T follicular helper cell (primary cell): ENCODE results near the gene ALDOC.
A peak's percentile ranks its signal among the peaks of the same experiment; 100 is the strongest.
"Not testable (repeated sequence)": the region's sequence is repeated elsewhere in the genome, so short reads cannot be mapped to it uniquely, and the experiment has no call there.

Experiments used
- DNase-seq: peaks from one replicate; pipeline ENCODE4 v3.0.0-alpha.2; 2020; ENCODE audit warnings: low read depth

Gene ALDOC

DNA sequence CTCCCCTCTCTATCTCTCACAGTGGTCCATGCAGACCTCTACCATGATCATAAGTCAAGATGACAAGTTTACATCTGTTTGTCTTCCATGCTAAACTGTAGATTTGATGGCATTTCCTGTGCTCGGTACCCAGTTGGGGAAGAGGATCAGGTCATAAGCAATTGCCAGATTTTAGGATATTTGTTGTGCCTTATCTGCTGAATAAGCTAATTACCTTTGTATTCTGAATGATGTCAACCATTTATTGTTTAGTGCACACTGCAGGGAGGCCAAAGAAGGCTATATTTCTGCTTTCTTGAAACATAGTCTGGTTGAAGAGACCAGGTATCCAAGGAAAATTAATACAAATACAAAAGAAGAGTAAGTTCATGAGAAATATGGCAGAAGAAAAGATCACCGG, 5.8 kb upstream of the ALDOC start:
- DNase-seq: no peak

DNA sequence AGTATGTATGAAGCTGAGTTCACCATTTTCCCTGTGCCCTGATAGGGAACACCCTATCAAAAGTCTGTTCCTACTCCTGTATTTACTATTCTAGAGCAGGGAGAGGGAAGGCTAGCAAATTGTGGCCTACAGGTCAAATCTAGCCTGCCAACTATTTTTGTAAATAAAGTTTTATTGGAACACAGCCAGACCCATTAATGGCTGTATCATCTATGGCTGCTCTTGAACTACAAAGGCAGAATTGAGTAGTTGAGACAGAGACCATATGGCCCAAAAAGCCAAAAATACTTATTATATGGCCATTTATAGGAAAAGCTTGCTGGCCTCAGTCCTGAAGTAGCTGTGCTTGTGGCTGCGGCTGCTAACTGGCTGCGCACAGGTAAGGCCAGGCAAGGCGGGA, 4.3 kb upstream of the ALDOC start:
- DNase-seq: no peak

DNA sequence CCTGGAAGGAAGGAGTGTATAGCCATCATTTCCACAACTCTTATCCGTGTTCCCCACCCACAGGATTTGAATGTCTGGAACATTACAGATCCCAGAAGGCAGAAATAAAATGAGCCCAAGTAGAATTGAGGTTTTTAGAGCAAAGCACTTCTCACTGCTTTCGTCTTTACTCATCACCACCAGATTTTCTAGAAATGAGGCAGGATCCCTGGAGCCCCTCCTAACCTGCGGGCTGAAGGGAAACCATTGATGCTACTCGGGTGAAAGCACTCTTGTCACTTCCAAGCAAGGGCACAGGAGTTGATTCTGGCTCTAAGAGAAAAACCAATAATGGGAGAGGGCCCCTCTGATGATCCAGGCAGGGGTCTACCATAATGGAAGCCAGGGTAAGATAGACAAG, 2.8 kb upstream of the ALDOC start:
- DNase-seq: no peak

DNA sequence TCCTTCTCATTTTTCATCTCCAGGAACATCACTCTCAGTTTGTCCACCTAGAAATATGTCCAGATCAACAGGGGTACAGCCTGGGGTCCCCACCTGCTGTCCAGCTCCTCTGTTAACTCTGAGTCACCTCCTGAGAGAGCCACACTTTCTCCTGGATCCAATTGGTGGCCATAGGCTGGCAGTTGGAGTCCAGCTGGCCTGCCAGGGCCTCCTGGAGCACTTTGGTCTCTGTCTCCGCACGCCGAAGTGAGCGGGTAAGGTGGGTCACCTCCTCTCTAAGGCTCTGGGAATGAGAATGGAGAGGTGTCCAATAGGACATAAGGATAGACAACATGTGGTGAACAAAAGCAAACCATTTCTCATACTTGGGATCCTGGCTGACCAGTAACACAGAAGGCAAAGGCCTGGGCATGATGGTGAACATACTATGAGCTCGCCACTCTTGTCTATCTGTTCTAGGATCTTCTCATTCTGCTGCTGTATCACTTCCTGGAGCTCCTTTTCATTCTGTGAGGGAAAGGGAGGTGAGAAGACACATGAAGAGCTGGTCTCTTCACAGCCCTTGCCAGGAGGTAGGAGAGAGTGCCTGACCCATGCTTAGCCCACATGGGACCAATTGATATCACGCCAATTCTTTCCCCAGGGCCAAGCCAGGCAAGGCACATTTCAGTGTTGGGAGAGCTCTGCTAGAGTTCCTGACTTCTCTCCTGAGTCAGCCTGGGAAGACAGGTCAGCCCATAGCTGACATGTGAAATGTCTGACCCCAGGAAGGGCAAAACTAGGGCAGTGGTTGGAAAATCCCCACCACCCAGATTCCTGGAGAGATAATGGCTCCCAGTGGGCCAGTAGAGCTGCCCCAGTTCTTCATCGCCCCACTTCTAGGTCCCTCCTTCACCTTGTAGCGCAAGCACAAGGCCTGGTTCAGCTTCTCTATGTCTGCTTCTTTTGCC, 1.8 kb upstream of the ALDOC start:
- no peak for DNase-seq

DNA sequence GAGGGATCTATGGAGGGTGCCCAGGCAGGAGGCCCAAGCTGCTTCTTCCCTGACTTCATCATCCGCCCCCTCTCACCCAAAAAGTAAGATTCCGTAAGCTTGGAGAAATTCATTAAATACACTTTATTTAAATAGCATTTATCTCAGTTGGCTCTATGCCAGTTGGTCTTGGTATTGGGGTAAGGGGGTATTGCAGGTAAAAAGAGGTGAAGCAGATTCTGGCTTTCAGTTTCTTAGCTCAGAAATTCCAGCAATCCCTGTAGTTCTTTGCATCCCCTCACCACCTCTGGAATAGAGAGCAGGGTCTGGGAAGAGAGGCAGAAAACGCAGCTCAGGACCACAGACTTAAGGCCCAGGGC, 750 bp upstream of the ALDOC start:
- DNase-seq: no peak

DNA sequence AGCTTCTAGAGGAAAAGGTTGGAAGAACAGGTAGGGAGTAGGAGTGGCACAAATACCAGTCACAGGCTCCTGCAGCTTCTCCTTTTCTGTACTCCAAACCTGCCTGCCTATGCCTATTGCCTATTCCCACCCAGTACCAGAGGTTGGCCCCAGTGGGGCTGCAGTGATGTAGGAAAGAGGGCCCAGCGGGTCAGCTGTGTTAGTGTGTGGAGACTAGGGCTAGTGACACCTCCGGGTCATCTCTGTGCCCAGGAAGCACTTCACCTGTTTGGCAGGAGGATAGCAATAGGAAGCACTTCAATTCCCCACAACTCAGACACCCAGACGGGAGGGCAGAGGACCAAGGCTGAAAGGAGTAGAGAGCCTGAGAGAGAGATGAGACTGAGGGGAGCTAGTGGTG, 679 bp downstream of the ALDOC start:
- DNase-seq: not testable (repeated sequence)

DNA sequence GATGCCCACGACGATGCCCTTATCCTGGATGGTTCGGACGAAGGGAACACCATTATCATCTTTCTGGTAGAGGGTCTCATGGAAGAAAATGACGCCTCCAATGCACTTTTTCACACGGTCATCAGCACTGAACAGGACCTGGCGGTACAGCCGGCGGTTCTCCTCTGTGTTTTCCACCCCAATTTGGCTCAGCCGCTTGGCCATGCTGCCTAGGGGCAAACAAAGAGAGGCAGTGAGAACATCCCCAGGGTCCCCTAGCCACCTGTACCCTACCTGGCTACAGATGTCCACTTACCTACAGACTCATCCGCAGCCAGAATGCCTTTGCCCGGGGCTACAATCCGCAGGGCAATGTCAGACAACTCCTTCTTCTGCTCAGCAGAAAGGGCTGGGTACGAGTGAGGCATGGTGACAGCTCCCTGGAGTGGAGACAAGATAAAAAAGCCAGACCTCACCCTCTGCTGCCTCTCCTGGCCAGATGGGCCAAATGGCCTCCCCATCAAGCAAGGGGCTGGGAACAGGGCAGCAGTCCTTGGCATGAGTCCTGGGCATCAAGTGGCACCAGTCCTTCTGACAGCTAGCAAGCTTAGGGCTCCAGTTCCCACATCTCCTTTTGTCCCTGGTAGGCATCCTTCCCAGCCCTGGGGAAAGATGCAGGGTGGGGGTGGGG, 1.4 kb downstream of the ALDOC start:
- DNase-seq: no peak

DNA sequence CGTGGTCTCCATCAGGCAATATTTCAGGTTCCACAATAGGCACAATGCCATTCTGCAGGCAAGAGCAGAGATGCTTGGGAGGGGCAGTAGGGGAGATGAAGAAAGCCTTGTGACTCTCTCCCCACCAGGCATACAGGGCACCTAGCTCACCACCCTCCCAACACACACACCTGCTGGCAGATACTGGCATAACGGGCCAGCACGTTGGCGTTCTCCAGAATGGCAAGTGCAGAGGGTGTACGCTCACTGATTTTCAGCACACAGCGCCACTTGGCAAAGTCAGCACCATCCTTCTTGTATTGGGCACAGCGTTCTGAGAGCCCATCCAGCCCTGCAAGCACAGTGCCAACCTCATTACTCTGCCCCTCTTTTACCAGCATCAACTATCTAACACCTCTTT, 2.2 kb downstream of the ALDOC start:
- no peak for DNase-seq

DNA sequence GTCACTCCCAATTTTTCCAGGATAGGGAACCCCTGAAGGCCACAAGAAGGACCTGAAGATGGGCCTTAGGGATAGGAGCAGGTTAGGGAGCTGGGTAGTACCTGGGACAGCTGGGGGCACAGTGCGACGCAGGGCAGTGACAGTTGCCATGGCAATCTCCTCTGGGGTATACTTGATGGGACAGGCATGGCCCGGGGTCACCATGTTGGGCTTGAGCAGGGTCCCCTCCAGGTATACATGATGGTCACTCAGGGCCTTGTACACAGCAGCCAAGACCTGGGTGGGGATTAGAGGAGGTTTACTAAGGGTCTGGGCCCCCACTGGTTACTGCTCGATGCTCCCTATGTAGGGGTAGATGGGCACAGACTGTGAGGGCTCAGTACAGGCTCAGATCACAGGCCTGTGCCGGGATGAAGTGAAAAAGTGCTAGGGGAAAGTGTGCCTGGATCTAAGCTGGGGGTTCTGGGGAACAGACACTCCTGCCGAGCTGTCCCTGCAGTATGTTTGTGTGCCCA, 2.7 kb downstream of the ALDOC start:
- DNase-seq: no peak

DNA sequence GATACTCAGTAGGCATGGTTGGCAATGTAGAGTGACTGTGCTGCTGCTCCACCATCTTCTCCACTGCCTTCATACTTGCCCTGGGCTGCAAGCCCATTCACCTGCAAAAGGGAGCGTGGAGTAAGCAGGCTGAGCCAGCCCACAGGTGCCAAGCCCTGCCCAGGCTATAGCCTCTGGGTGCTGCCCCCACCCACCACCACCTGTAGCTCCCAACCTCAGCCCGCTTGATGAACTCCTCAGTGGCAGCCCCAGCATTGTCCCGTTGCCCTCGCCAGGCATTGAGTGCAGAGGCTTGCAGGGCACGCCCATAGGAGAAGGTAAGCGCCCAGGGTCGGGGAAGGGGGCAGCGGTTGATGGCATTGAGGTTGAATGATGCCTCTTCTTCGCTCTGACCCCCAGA, 3.2 kb downstream of the ALDOC start:
- DNase-seq: no peak

DNA sequence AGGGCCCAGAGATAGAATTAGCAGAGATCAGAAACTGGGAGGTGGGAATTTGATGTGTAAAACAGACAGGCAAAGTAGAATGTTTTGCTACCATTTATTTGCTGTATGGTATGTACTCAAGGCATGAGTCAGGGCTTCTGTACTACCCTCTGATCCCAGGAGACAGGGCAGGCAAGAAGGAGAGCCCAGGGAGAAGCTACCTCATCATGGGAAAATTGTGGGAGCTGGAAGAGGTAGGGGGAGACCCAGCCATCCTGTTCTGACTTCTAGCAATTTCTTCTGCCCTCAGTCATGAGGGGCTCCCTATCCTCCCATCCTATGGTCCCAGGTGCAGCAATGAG, 3.7 kb downstream of the ALDOC start:
- no peak for DNase-seq

DNA sequence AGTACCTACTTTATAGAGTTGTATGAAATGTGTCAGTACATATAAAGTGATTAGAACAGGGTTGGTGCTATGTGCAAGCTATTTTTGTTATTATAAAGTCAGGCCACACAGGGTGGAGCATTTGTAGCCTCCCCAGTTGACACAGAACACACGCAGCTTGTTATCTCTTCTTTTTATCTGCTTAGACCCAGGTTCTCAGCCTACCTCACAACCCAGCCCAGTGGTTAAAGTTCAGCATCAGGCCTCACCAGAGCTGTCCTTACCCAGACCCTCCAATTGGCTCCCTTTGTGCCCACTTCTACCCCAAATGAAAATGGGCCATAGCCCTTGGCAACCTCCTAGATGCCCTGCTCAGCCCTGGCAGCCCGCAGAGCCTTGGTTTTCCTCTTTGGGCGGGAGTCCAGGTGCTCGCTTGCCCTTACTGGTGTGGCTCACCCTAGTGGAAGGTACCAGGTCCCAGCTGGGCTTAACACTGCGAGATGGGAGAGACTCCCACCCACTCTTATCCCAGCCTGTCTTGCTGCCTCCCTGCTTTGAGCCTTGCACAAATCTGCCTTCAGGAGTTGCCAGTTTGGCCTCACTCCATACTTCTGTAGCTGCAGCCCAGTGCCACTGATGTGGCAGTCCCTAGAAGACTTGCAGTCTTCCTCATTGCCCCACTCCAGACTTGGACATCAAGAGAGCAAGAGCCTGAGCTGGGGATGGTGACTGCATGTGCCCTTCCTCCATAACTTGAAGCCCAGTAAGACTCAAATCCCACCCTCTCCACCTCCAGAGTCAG, 4.2 kb downstream of the ALDOC start:
- no peak for DNase-seq

DNA sequence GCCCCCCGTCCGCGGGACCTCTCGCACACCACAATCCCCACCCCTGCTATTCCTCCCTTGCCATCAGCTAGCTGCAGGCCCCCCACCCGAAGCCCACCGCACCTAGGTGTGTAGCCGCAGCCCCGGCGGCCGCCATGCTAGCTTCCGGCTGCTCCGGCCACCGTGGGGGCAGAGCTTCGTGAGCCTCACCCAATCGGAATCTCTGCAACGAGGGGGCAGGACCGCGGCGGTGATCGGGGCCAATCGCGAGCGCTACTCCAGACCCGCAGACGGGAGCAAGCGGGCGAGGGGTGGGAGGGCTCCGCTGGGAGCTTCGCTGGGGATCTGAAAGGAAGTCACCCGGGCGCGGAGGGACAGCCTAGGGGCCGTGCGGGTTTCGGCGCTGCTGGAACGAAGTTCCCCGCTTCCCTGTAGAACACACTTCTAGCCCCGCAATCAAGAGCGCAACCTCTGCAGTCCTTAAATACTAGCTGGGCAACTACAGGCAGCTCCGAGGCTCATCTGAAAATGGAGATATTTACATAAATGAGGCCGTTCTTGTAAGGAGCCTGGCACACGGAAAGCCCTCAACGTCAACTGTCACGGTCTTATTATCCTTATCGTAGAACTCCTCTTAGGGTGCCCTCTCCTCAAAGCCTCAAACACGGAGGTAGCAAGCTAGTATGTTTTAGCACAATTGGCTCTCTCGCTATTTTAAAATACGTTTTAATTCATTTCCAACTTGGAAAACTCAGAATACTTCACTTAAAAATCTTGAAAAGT, 5.2 kb downstream of the ALDOC start, which contains the start of gene PIGS:
Gene PIGS (minus strand): TSS at position 164 of the 762 bp plus-strand sequence. CDS start 28 bp downstream, at position 136.
- peak; percentile 86 for DNase-seq

DNA sequence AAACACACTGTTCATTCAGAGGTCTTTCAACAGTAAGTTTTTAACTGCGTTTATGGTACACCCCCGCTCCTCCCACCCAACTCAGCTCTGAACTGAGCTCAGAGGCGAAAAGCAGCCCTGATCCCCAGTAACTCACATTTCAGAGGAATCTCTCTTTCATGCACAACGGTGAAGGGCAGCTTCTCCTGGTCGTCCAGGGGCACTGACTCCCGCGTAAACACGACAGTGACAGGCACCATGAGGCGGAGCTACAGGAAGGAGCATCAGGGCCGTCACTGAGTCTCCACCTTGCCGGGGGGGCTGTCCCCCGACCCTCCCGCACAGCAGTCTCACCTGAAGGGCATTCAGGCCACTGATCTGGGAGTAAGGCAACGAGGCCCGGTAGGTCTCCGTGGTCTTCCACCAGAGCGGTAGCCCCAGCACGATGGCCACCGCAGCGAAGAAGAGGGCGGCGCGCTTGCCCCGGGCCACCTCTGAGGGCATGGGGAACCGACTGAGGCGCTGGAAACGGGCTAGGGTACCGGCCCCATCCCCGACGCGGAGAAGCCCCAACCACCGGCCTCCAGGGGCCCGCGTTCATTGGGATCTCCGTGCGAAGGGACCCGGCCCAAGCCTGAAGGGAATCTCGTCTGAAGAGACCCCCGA, 5.9 kb downstream of the ALDOC start:
- peak; percentile 43 for DNase-seq

DNA sequence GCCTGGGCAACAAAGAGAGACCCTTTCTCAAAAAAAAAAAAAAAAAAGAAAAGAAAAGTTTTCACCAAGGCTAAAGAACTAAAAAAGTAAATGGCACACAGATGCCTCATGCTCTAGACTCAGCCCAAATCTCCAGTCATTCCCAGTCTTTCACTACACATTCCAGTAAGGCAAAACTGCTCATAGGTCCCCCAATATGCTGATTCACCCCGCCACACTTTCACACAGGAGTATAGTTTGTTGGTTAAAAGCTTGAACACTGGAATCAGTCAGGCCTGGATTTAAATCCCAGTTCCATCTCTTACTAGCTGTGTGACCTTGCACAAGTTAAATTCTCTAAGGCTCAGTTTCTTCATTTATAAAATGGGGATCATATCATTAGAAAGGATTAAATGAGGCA, 7.2 kb downstream of the ALDOC start:
- DNase-seq: no peak

DNA sequence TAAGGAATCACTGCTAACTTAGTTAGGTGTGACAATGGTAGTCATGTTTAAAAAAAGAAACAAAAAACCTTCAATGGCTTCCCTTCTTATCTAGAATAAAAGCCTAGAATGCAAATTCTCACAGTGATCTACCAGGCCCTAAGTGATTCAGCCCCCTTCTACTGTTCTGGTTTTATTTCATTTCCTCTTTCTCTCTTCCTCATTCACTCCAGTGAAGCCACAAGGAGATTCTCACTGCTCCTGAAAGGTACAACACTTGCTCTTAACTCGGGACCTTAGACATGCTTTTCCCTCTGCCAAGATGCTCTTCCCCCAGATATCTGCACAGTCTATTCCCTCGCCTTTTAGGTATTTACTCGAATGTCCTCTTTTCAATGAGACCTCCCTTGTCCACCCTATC, 9.1 kb downstream of the ALDOC start:
- no peak for DNase-seq

DNA sequence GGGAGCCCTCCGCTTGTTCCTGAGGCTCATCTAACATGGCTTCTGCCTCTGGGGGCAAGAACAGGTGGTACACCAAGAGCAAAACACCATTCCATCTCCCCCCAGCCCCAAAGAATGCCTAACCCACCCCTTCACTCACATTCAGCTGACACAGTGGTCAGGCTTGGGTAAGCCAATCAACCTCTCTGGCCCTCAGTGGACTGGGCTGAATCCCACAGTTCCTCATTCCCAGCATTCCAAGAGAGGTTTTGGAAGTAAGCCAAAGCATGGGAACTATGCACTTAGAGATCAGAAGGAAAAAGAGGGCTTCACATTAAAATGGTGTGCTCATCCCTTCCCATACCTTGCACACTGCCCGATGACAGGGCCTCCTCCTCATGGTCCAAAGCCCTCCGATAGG, 13.2 kb downstream of the ALDOC start:
- DNase-seq: no peak

DNA sequence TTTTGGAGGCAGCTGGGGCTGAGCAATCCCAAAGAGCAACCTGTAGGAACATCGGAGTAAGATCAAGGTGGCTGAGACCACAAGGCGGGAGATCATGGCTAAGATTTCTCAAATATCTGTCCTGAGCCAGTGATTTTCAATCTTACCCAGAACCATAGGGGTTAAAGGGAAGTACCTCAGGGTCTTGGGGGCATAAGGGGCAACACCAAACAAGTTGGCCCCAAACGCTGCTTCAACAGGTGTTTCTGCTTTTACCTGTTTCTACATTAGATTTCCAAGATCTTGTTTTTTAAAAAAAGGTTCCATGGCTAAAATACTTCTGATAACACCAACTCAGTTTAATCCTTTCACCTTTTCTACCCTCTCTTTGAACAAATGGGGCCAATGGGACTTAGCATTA, 21.7 kb downstream of the ALDOC start:
- no peak for DNase-seq

DNA sequence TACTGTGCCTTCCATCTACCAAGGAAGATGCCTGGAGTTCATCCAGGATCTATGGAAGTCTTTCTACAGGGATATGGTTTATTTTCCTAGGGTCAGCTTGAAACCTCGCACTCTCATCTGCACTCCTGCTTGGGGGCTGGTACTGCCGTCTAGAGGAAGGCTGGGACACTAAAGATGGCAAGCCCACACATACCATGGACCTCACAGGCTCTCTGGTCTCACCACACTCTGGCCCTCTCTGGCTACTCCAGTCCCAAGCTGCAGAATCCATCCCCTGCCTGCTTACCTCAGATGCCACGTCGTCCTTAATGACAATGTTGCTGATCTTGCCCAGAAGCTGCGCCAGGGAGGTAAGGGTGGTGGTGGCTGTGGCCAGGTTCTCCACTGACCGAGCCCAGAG, 22.1 kb downstream of the ALDOC start:
- no peak for DNase-seq

DNA sequence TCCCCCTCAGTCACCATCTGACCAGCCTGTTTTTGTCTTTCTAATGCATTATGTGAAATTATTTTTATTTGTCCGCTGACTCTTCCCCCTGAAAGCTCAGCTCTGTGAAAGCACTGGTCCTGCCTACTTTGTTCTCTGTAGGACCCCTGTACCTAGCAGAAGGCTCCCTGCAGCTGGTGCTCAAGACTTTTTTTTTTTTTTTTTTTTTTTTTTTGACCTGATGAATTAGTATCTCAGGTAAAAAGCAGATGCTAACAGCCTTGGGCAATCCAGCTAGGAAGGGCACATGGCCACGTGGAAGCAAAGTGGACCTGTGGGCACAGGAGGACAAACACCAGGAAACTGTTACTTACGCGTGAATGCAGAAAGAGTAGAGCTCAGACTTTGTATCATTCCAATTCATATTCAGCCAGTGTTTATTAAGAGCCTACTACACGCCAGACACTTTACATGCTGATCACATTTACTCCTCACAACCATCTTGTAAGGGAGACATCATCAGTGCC, 23.6 kb downstream of the ALDOC start:
- DNase-seq: no peak
